Heart right ventricle (tissue), 16 donors: ENCODE data around the gene TMEM86B. TPM values are rescaled to one million over a fixed set of nuclear protein-coding genes. Genes with fewer than 3 reads are reported as not detected.

ENCODE experiments used
- ATAC-seq, 8 donors: fragments of 200-7000 bp; cut with Tn5 transposase; one replicate each; pipeline ENCODE4 v1.9.1; 2020; ENCODE audit warnings: mild to moderate bottlenecking in 8 of 8, moderate library complexity in 8 of 8, moderate number of reproducible peaks in 1 of 8
- DNase-seq, 2 donors: peaks; one replicate each; pipeline ENCODE4 v3.0.0-alpha.2; 2020
- H3K27ac ChIP-seq, 10 donors: fragments of 200-600 bp; sonication (generic) in 2 of 10; one replicate each; pipeline versions ENCODE4 v1.5.0 to v1.8.0; 2020 to 2022; ENCODE audit warnings: mild to moderate bottlenecking in 3 of 10
- H3K27me3 ChIP-seq, 7 donors: fragments of 200-600 bp; one replicate each; pipeline ENCODE4 v1.8.0; 2021 to 2022; ENCODE audit warnings: mild to moderate bottlenecking in 2 of 7
- H3K36me3 ChIP-seq, 9 donors: fragments of 200-600 bp; sonication (generic) in 1 of 9; one replicate each; pipeline versions ENCODE4 v1.5.0 to v1.8.0; 2020 to 2022; ENCODE audit warnings: mild to moderate bottlenecking in 2 of 9
- H3K4me1 ChIP-seq, 9 donors: fragments of 200-600 bp; sonication (generic) in 1 of 9; one replicate each; pipeline versions ENCODE4 v1.5.0 to v1.8.0; 2020 to 2022; ENCODE audit warnings: mild to moderate bottlenecking in 4 of 9
- H3K4me3 ChIP-seq, 10 donors: fragments of 200-600 bp; sonication (generic) in 2 of 10; one replicate each; pipeline versions ENCODE4 v1.5.0 to v1.8.0; 2020 to 2022; ENCODE audit warnings: mild to moderate bottlenecking in 7 of 10, moderate library complexity in 2 of 10
- H3K9me3 ChIP-seq, 11 donors: fragments of 200-600 bp in 10 of 11; sonication (generic) in 2 of 11; one replicate each; pipeline versions ENCODE4 v1.5.0 to v1.8.0; 2013 to 2022; ENCODE audit warnings: mild to moderate bottlenecking in 2 of 11, control low read depth in 1 of 11, moderate library complexity in 1 of 11
- WGBS, 2 donors: extraction: QIAGEN DNeasy Blood & Tissue Kit; methylation state at CpG; one replicate each; pipeline ENCODE4 v1.1.7; 2013; ENCODE audit warnings: inconsistent platforms in 1 of 2; 5-methylcytosine and 5-hydroxymethylcytosine counted together
- intact Hi-C, 10 donors: fragments of 100-400 bp; cut with DNase I; formaldehyde crosslinking; loops; one replicate each; pipeline versions ENCODE4 v1.11.1 to v1.14.2; 2022
- polyA plus RNA-seq, 2 donors: library from polyadenylated mRNA; stranded (reverse); fragments of 200-250 nt; gene quantifications; one replicate each; pipeline ENCODE4 v1.2.3, GENCODE V29; 2013
- total RNA-seq, 10 donors: library from RNA; stranded (reverse); fragmentation: NEBNext Ultra II Directional in 3 of 10; extraction: Animal tissue kit (Norgen Biotek cat#: 25700) in 3 of 10; gene quantifications; one replicate each; pipeline versions ENCODE4 v1.2.1 to v1.2.4, GENCODE V29; 2021 to 2023
- TF ChIP-seq, protein P1 (sequence below), 9 donors: fragments of 200-600 bp; sonication (generic) in 2 of 9; IDR thresholded peaks; one replicate each; pipeline versions ENCODE4 v1.5.0 to v1.8.0; 2021 to 2022; ENCODE audit warnings: antibody characterized with exemption in 9 of 9, mild to moderate bottlenecking in 5 of 9, moderate library complexity in 1 of 9
- donor health status: Arrhythmogenic right ventricular cardiomyopathy.
- donor health status: ischemic (EF 13 %, LVEDD 7.1; RV severe dilation, severe dysfunction).
- donor health status: healthy with polysubstance abuse.
- donor health status: DM: no; HTN: yes; CAD: no.
- donor health status: DM: no; HTN: no; CAD: no.
- donor health status: ischemic (EF 25% LVEDD 6.9; RV normal size, moderate dysfunction).
- donor health status: ischemic (EF 25% LVEDD 5.7; RV mildly dilated, moderate dysfunction).
- donor health status: healthy.
- donor health status: DM: yes; HTN: yes; CAD: no.
- donor health status: Ischemic cardiomyopathy.
- donor health status: ischemic (EF 35%, LVEDD 5.7; RV mildly dilated, moderate dysfunction).
- donor health status: nonischemic (EF 11% LVEDD 7.7; RV severe dilation, severe dysfunction).
- donor health status: DM: yes; HTN: yes; CAD: no.
- donor health status: PGD.
- donor health status: ischemic (EF 29% LVEDD 5.4; RV normal size, mild dysfunction).
- donor health status: nonischemic (EF 23%, LVEDD 6.1; RV moderate dilation, normal function).

Gene TMEM86B
- total and polyA plus RNA-seq, 12 donors: 0.77 to 5.9 (median 2.0) TPM

DNA sequence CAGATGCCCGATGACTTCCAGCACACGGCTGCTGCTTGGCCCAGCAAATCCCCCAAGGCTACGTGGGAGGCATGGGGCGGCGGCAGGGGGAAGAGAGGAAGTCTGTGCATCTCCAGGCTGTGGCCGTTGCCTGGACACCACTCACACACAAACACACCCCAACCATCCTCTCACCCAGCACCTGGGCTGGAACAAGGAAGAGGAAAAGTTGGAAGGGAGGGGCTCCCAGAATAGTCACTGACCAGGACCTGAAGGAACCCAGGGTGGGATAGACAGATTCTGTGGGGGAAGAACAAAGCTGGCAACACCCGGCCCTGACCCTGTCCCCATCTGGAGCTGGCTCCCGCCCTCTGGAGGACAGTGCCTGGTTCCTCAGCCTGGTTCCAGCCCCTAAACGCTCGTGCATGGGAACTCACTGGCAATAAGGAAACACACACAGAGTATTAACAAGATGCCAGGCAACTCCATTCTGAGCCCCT lies 19.1 kb upstream of the TMEM86B start:
- no peaks in the 10 kb centered on the region for H3K9me3 ChIP-seq
- H3K4me3 ChIP-seq: no peak overlapping the region
- DNase-seq (peak; percentile 50 to 60), ATAC-seq (peak; percentile 36 to 83 (median 76))
- peaks cover 0 to 68% (median 24%) of the 10 kb centered on the region in 9 donors for H3K36me3 ChIP-seq
- intact Hi-C loops: no loop called here
- TF ChIP-seq, protein P1, sequence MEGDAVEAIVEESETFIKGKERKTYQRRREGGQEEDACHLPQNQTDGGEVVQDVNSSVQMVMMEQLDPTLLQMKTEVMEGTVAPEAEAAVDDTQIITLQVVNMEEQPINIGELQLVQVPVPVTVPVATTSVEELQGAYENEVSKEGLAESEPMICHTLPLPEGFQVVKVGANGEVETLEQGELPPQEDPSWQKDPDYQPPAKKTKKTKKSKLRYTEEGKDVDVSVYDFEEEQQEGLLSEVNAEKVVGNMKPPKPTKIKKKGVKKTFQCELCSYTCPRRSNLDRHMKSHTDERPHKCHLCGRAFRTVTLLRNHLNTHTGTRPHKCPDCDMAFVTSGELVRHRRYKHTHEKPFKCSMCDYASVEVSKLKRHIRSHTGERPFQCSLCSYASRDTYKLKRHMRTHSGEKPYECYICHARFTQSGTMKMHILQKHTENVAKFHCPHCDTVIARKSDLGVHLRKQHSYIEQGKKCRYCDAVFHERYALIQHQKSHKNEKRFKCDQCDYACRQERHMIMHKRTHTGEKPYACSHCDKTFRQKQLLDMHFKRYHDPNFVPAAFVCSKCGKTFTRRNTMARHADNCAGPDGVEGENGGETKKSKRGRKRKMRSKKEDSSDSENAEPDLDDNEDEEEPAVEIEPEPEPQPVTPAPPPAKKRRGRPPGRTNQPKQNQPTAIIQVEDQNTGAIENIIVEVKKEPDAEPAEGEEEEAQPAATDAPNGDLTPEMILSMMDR (IDR thresholded peaks at IDR 0.05): peak in 1 of 9 donors; percentile 7
- peaks cover 10 to 55% (median 43%) of the 10 kb centered on the region in 9 donors for H3K4me1 ChIP-seq
- no peaks in the 10 kb centered on the region for H3K27me3 ChIP-seq
- 21 to 33% methylated on average over 10 of the region's 10 CpGs for WGBS, 2 donors
- peak overlapping the region in 6 of 10 donors; percentile 10 to 50 (median 26) for H3K27ac ChIP-seq

DNA sequence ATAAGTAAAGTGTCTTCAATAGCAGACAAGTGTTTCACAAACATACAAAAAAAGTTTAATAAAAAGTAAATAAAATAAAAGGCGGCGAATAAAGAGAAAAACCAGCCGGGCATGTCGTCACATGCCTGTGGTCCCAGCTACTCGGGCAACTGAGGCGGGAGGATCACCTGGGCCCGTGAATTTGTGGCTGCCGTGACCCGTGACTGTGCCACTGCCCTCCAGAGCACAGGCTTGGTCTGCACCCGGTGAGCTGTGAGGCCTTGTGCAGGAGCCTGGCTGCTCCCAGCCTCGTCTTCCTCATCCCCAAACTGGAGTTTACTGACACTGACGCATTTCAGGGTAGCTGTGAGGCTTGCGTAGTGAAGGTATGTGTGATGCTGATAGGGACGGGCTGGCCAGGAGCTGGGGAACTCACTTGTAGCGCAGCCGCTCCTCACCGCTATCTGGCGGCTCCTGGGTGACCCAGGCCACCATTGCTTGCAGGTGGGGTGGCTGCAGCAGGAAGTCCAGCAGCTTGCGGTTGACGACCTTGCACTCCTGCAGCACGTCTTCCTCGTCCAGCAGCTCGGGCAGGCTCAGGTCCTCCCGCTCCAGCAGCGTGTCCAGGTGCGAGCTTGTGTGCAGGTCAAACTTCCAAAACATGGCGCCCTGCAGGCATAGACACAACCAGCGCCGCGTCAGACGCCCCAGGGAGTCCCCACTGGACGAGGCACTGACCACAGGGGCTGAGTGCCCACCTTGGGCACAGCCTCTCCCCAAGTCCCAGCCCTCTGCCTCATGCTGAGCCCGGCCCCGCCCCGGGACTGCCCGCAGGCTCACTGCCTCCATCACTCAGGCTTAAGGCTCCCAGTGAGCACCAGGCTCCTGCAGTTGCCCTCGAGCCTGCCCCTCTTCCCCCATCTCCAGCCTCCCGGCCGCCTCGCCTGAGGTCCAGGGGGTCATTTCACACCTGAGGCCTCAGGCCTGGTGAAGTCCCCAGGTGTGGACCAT lies 18.2 kb upstream of the TMEM86B start:
- ATAC-seq (peak in 1 of 8 donors; percentile 14), DNase-seq (no peak)
- peaks cover 3 to 76% (median 33%) of the 10 kb centered on the region in 9 donors for H3K36me3 ChIP-seq
- TF ChIP-seq, protein P1 (IDR thresholded peaks at IDR 0.05): no peak
- peaks cover 8 to 46% (median 35%) of the 10 kb centered on the region in 9 donors for H3K4me1 ChIP-seq
- no peak overlapping the region for H3K4me3 ChIP-seq
- no peaks in the 10 kb centered on the region for H3K27me3 ChIP-seq
- intact Hi-C loops: no loop called here
- H3K27ac ChIP-seq: peak overlapping the region in 2 of 10 donors; percentile 20 to 22
- 91 to 92% methylated on average over 40 of the region's 40 CpGs for WGBS, 2 donors
- H3K9me3 ChIP-seq: no peaks in the 10 kb centered on the region

DNA sequence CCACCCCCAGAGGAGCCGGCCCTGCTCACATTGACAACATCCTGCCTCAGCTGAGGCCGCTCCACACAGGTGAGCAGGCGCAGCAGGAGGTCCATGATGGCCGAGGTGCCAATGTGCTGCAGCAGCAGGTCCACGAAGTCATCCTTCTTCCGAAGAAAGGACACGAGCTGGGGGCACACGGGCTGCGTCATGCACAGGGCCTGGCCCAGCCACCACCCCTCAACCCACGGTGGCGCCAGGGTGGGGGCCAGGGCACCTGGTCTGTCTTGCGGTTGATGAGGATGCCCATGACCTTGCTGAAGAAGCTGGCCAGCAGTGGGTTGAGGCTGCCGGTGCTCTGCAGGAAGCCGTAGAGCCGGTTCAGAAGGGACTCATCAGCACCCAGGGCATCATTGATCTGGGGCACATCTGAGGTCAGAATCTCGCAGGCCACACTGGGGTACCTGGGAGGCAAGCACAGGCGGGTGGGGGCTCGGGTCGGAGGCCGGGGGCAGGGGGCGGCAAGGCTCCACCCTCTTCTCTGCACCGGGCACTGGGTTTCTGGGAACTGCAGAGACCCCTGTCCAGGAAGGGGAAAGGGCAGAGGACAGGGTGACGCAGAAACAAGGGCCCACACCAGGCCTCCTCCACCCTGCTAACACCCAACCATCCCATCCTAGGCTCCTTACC lies 16.8 kb upstream of the TMEM86B start:
- ATAC-seq (no peak), DNase-seq (no peak)
- TF ChIP-seq, protein P1 (IDR thresholded peaks at IDR 0.05): no peak
- Histone ChIP-seq H3K27ac (no peak overlapping the region), H3K36me3 (peaks cover 7 to 84% (median 44%) of the 10 kb centered on the region in 9 donors), H3K4me3 (no peak overlapping the region), H3K9me3 (no peaks in the 10 kb centered on the region), H3K4me1 (peaks cover 7 to 34% (median 25%) of the 10 kb centered on the region in 9 donors), H3K27me3 (no peaks in the 10 kb centered on the region)
- 94 to 95% methylated on average over 22 to 23 of the region's 23 CpGs for WGBS, 2 donors
- intact Hi-C loops: no loop called here

DNA sequence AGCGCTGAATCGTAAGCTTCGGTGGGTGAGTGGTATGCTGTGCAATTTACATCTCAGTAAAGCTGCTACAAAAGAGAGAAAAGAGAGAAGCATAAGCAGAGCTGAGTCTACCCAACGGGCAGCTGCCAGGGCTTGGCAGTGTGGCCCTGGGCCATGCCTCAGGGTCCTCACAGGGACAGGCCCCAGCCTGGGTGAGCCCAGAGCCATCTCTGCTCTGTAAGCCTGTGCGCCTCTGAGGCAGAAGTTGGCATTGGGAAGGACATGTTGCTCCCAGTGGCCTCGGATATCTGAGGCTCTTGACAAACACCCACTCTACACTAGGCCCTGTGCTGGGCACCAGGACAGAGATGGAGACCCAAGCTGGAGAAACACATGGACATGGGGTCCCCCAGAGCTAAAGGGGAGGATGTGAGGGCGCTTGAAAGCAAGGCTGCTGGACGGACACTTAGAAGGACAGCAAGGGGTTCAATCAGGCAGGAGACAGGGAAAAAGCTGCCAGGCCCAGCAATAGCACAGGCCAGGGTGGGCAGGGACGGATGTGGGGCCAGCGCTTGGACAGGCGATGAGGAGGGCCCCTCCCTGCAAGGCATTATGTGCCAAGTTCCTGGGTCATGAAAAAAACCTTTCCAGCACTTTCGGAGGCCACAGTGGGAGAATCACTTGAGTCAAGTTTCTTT lies 15.6 kb upstream of the TMEM86B start:
- Histone ChIP-seq H3K27me3 (no peaks in the 10 kb centered on the region), H3K27ac (no peak overlapping the region), H3K36me3 (peaks cover 15 to 89% (median 54%) of the 10 kb centered on the region in 9 donors), H3K4me1 (peaks cover 7 to 24% (median 22%) of the 10 kb centered on the region in 9 donors), H3K9me3 (no peaks in the 10 kb centered on the region), H3K4me3 (no peak overlapping the region)
- TF ChIP-seq, protein P1 (IDR thresholded peaks at IDR 0.05): no peak
- intact Hi-C loops: no loop called here
- no peak for ATAC-seq
- WGBS, 2 donors: 87 to 88% methylated on average over 12 of the region's 12 CpGs
- no peak for DNase-seq
